ENCODE data around the gene HMGCS1. TPM values are rescaled to one million over a fixed set of nuclear protein-coding genes. Genes with fewer than 3 reads are reported as not detected.

HMGCS1 gene
- total and polyA plus RNA-seq, 2 of the 4 experiments (the other 2 are of a cell fraction) = 27.5 to 30.6 TPM

DNA sequence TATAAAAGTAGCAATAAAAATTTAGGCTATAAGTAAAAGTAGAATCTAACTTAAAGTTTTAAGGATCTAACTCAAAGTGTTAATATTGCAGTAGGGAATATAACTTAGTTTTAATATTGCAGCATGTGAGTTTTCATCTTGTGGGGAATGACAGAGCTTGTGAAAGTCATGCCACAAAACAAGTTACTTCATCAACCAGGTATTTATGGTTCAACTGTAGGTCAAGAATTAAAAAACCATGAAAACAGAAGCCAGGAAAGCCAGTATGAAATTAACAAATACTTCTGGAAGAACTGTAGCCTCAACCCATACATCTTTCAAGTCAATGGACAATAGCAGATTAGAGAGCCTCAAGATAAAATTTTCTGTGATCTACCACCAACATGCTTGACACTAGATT, 19.0 kb downstream of the HMGCS1 start:
- no TSS peak for BruUV-seq (replicated peaks)
- Histone ChIP-seq H3K23ac (ENCODE audit: low read depth, low read length) (no peak overlapping the region), H4K8ac (ENCODE audit: low read depth in 2 of 2, low read length in 2 of 2) (no peak overlapping the region), H3K9me3 (ENCODE audit: control insufficient read depth, insufficient read depth, low read length) (no peaks in the 10 kb centered on the region), H3K4me2 (ENCODE audit: low read depth, low read length) (no peak overlapping the region), H3K18ac (ENCODE audit: low read depth, low read length) (no peak overlapping the region), H3K79me1 (ENCODE audit: low read depth in 1 of 2, low read length in 2 of 2) (no peaks in the 10 kb centered on the region; a peak in 1 of 4 replicates), H2BK5ac (ENCODE audit: low read depth, low read length, poor library complexity, severe bottlenecking) (no peak overlapping the region), H3K14ac (replicated peaks; ENCODE audit: low read depth, low read length) (no peak overlapping the region), H3K9me1 (ENCODE audit: insufficient read depth, low read length) (no peaks in the 10 kb centered on the region), H3K4ac (ENCODE audit: low read depth, low read length) (no peak overlapping the region), H3K4me3 (ENCODE audit: insufficient read depth, low read depth, low read length) (no peak overlapping the region), H3K36me3 (ENCODE audit: control insufficient read depth, insufficient read depth, low read length) (peaks cover 14% of the 10 kb centered on the region), H3K9ac (ENCODE audit: low read depth, low read length) (no peak overlapping the region), H3K56ac (ENCODE audit: extremely low read depth, insufficient read depth, low read length) (no peak overlapping the region), H2AK9ac (replicated peaks; ENCODE audit: low read depth, low read length, poor library complexity) (no peak overlapping the region), H2BK120ac (ENCODE audit: low read depth, low read length) (no peak overlapping the region), H2AK5ac (ENCODE audit: low read depth, low read length) (no peak overlapping the region), H2BK20ac (ENCODE audit: low read depth, low read length) (no peak overlapping the region), H4K91ac (ENCODE audit: insufficient read depth, low read depth, low read length) (no peak overlapping the region), H4K5ac (ENCODE audit: low read depth, low read length) (no peak overlapping the region), H2BK15ac (ENCODE audit: low read depth, low read length) (no peak overlapping the region), H3K27me3 (ENCODE audit: control insufficient read depth, insufficient read depth, low read length) (no peaks in the 10 kb centered on the region), H4K20me1 (ENCODE audit: insufficient read depth, low read length) (no peaks in the 10 kb centered on the region), H3K4me1 (ENCODE audit: control insufficient read depth, insufficient read depth, low read length) (peaks cover 4% of the 10 kb centered on the region; the same call in 1 of the 2 replicates), H3K27ac (ENCODE audit: insufficient read depth, low read length) (no peak overlapping the region), H2AFZ (replicated peaks; ENCODE audit: low read length, poor library complexity) (no peak overlapping the region)
- intact Hi-C loops (cut with micrococcal nuclease) = no loop called here
- POLR2A ChIA-PET (ENCODE audit: unreplicated experiment) = interaction anchor here (0.7 to 0.8 kb wide), 2 partner anchors 19 to 327 kb away, joined by 3 to 4 read pairs; no protein-coding TSS in a partner anchor
- CTCF ChIA-PET = no interaction called here
- in situ Hi-C loops (cut with MboI; ENCODE audit: low sequenced_read_pairs) = no loop called here
- peak; percentile 66 for DNase-seq
- dilution Hi-C loops (cut with HindIII; ENCODE audit: low sequenced_read_pairs, unreplicated experiment) = no loop called here
- TF ChIP-seq MAZ (IDR thresholded peaks at IDR 0.05; ENCODE audit: borderline replicate concordance, low read depth, low read length) = no peak
- no peak for TF ChIP-seq FOS (IDR thresholded peaks at IDR 0.05; ENCODE audit: low read depth, low read length)
- TF ChIP-seq RCOR1 (IDR thresholded peaks at IDR 0.05; ENCODE audit: insufficient replicate concordance, low read length) = no peak
- no peak for TF ChIP-seq RFX5 (IDR thresholded peaks at IDR 0.05; ENCODE audit: low read depth, low read length)
- TF ChIP-seq POLR2A (IDR thresholded peaks at IDR 0.05; ENCODE audit: low read depth, low read length) = no peak
- peak; percentile 44 for ATAC-seq (ENCODE audit: low read depth)
